Measurements from ENCODE around the gene OBSCN. TPM values are rescaled to one million over a fixed set of nuclear protein-coding genes. Genes with fewer than 3 reads are reported as not detected.

The OBSCN gene
- total RNA-seq, 1 experiment from 2014 or later, result 33.3 TPM

GRCh38 chr1:228171221-228171891 is 36.5 kb upstream of the OBSCN start:
- no peak overlapping the region for H3T11ph ChIP-seq (ENCODE audit: low read length)
- WGBS (ENCODE audit: extremely low coverage, insufficient read length, low lambda C conversion rate), result no CpG with 5 or more reads among the region's 10 CpGs

More at GRCh38 chr1:228171221-228171891, 36.5 kb upstream of the OBSCN start:
- no peak overlapping the region; a peak in 2 of 7 replicates for H3K27ac Mint-ChIP-seq
- Histone ChIP-seq H3K79me1 (ENCODE audit: insufficient read depth, low read depth, low read length, poor library complexity, severe bottlenecking) (no peaks in the 10 kb centered on the region), H3K27me3 (ENCODE audit: insufficient read depth, low read length) (no peaks in the 10 kb centered on the region), H3K9ac (ENCODE audit: extremely low read depth, insufficient read length, low read length) (no peak overlapping the region), H3K79me2 (ENCODE audit: insufficient read depth, low read length) (0 out of 2 replicates have a peak, but pooled peaks cover 1% of the 10 kb centered on the region), H2BK120ac (ENCODE audit: low read depth, low read length, poor library complexity, severe bottlenecking) (no peak overlapping the region), H3K4me1 (ENCODE audit: insufficient read depth, low read length) (no peaks in the 10 kb centered on the region), H3K18ac (ENCODE audit: insufficient read length, low read depth, low read length) (no peak overlapping the region), H4K20me1 (ENCODE audit: control insufficient read depth, insufficient read depth, insufficient read length) (no peaks in the 10 kb centered on the region), H3K9me3 (ENCODE audit: control insufficient read depth, low read depth, low read length) (no peaks in the 10 kb centered on the region), H2BK12ac (ENCODE audit: insufficient read length, low read depth, low read length) (no peak overlapping the region), H3K27ac (ENCODE audit: insufficient read length, low read depth, low read length) (no peak overlapping the region), H2BK15ac (ENCODE audit: low read depth, low read length) (no peak overlapping the region), H2BK5ac (ENCODE audit: insufficient read length, low read length) (no peak overlapping the region), H3K23ac (ENCODE audit: insufficient read length, low read depth, low read length) (no peak overlapping the region), H3K23me2 (ENCODE audit: insufficient read length, low read depth, low read length, poor library complexity, severe bottlenecking) (no peaks in the 10 kb centered on the region), H4K8ac (replicated peaks; ENCODE audit: insufficient read length, low read depth, low read length) (no peak overlapping the region), H3K4ac (ENCODE audit: low read depth, low read length) (no peak overlapping the region), H4K91ac (ENCODE audit: insufficient read length, low read depth, low read length) (no peak overlapping the region), H3K4me2 (ENCODE audit: insufficient read depth, insufficient read length, low read length) (no peak overlapping the region), H3K14ac (ENCODE audit: insufficient read depth, low read length) (no peak overlapping the region), H2BK20ac (ENCODE audit: low read depth, low read length, poor library complexity, severe bottlenecking) (no peak overlapping the region), H4K5ac (ENCODE audit: insufficient read length, low read depth, low read length) (no peak overlapping the region), H2AK5ac (ENCODE audit: insufficient read length, low read length) (no peak overlapping the region), H2AFZ (ENCODE audit: low read length) (no peak overlapping the region), H3K56ac (ENCODE audit: insufficient read length, low read depth, low read length) (no peak overlapping the region)
- no peak for DNase-seq
- TF ChIP-seq CTCF (conservative IDR thresholded peaks at IDR 0.05), result no peak
- no peaks in the 10 kb centered on the region; a peak in 1 of 7 replicates for H3K36me3 Mint-ChIP-seq (ENCODE audit: insufficient read depth in 1 of 3, low read depth in 3 of 3)
- peaks cover 5 to 6% of the 10 kb centered on the region in 2 experiments; a peak in 3 of 4 replicates for H3K4me1 Mint-ChIP-seq
- no peaks in the 10 kb centered on the region; the same call in none of the 2 replicates for H3K27me3 Mint-ChIP-seq (ENCODE audit: low read depth)
- no peaks in the 10 kb centered on the region for H3K9me3 Mint-ChIP-seq
- no peak overlapping the region; a peak in 1 of 5 replicates for H3K4me3 Mint-ChIP-seq

All from H9 (cell line).